Esophagus muscularis mucosa (tissue), 4 donors: Measurements from ENCODE around the gene CD300LG. TPM values are rescaled to one million over a fixed set of nuclear protein-coding genes. Genes with fewer than 3 reads are reported as not detected.

ENCODE experiments used
- DNase-seq: peaks from one replicate; pipeline ENCODE4 v3.0.0-alpha.2; 2017; ENCODE audit errors: extremely low spot score
- H3K27ac ChIP-seq, 4 donors: fragments of 200-600 bp; sonication (generic); replicated peaks in 1 of 4; 1 replicate in 3 of 4; 2 replicates in 1 of 4; pipeline ENCODE4 v1.5.1; 2016 to 2019; ENCODE audit warnings: mild to moderate bottlenecking in 1 of 4
- H3K27me3 ChIP-seq, 4 donors: fragments of 200-600 bp; sonication (generic); one replicate each; pipeline versions ENCODE4 v1.5.1 to v1.6.0; 2016 to 2019
- H3K36me3 ChIP-seq, 4 donors: fragments of 200-600 bp; sonication (generic); one replicate each; pipeline ENCODE4 v1.5.1; 2016 to 2019
- H3K4me1 ChIP-seq, 4 donors: fragments of 200-600 bp; sonication (generic); one replicate each; pipeline ENCODE4 v1.5.1; 2016 to 2019
- H3K4me3 ChIP-seq, 4 donors: fragments of 200-600 bp; sonication (generic); 1 replicate in 2 of 4; 2 replicates in 2 of 4; pipeline ENCODE4 v1.5.1; 2016 to 2019; ENCODE audit warnings: mild to moderate bottlenecking in 4 of 4, moderate library complexity in 1 of 4
- H3K9me3 ChIP-seq, 4 donors: fragments of 200-600 bp; sonication (generic); 1 replicate in 3 of 4; 2 replicates in 1 of 4; pipeline ENCODE4 v1.5.1; 2016 to 2019
- CTCF ChIP-seq, 3 experiments: fragments of 200-600 bp in 2 of 3; fragments of 450-650 bp in 1 of 3; sonication (generic) in 2 of 3; IDR thresholded peaks; one replicate each; pipeline ENCODE4 v1.5.1; 2017 to 2019; ENCODE audit warnings: antibody characterized with exemption in 3 of 3, mild to moderate bottlenecking in 2 of 3, moderate library complexity in 1 of 3
- EP300 ChIP-seq: sonication (generic); formaldehyde crosslinking; IDR thresholded peaks from one replicate; pipeline ENCODE4 v1.6.1; 2017; ENCODE audit warnings: antibody characterized with exemption
- POLR2A ChIP-seq: fragments of 450-650 bp; IDR thresholded peaks from one replicate; pipeline ENCODE4 v1.6.1; 2017; ENCODE audit warnings: antibody characterized with exemption, moderate library complexity, mild to moderate bottlenecking, low read depth
- POLR2AphosphoS5 ChIP-seq, 2 donors: sonication (generic); formaldehyde crosslinking; IDR thresholded peaks; one replicate each; pipeline ENCODE4 v1.6.1; 2017; ENCODE audit warnings: antibody characterized with exemption in 2 of 2
- WGBS: methylation state at CpG from one replicate; pipeline ENCODE4 v1.1.5; 2018; 5-methylcytosine and 5-hydroxymethylcytosine counted together
- intact Hi-C: fragments of 100-400 bp; cut with DNase I; formaldehyde crosslinking; loops from one replicate; pipeline ENCODE4 v1.15.1; 2023
- total RNA-seq, 4 donors: library from RNA; depleted of rRNA; stranded (reverse); fragments of >200 nt; gene quantifications; one replicate each; pipeline versions ENCODE4 v1.1.0 to v1.2.1, GENCODE V29; 2016

Gene CD300LG
- total RNA-seq, 4 donors from 2014 or later: 0.83 to 12.0 (median 7.3) TPM

GRCh38 chr17:43831633-43832032 lies 15.3 kb upstream of the CD300LG start:
- intact Hi-C loops: loop anchor here (5.0 kb wide), 1 partner anchor 49 kb away; the partner anchor contains the start of gene CFAP97D1
- peaks cover 0 to 48% (median 34%) of the 10 kb centered on the region in 4 donors for H3K36me3 ChIP-seq
- WGBS: 84% methylated on average over 8 of the region's 8 CpGs

GRCh38 chr17:43832168-43832975 lies 14.6 kb upstream of the CD300LG start:
- H3K4me1 ChIP-seq: peaks cover 20 to 28% (median 24%) of the 10 kb centered on the region in 4 donors

More at GRCh38 chr17:43831633-43832032, 15.3 kb upstream of the CD300LG start:
- TF ChIP-seq EP300 (no peak), POLR2AphosphoS5 (IDR thresholded peaks at IDR 0.05) (no peak), POLR2A (no peak), CTCF (IDR thresholded peaks at IDR 0.05) (no peak)
- DNase-seq: no peak
- Histone ChIP-seq H3K4me1 (peaks cover 20 to 28% (median 24%) of the 10 kb centered on the region in 4 donors), H3K4me3 (no peak overlapping the region), H3K27ac (no peak overlapping the region), H3K9me3 (no peaks in the 10 kb centered on the region), H3K27me3 (no peaks in the 10 kb centered on the region)

DNA sequence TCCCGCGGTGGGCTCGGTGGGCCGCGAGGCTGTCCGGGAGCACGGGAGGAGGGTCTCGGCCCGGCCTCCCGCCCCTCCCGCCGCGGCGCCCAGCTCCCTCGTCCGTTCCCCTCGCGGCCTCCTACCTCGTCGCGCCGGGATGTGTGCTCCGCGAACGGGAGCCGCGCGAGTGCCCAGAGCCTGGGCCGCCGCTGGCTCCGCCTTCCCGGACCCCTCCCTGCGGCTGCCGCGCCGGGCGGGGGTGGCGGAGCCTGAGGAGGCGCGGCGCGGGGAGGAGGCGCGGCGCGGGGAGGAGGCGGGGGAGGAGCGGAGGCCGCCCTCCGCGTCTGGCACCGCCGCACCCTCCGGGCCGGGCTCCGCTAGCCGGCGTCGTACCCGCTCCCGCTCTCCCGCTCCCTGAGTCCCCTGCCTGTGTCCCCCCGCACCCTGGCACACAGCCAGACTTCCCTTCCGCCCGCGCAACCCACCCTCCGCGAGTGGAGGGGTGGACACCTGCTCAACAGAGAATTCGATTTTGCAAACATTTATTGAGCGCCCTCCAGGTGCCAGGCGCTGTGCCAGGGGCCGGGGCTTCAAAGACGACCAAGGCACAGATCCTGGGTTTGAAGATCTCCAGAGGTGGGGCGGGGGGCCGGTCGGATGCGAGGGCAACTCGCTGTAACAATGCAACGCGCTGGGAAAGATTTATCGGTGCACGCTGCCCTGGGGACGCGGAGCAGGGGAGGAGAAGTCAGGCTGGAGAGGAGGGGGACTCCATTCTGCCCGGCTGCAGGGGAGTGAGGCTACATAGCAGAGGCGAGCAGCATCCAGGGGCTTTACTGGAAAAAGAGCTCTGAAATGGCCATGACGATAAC lies 13.8 kb upstream of the CD300LG start, which contains the start of gene MPP3:
MPP3 (minus strand) TSS at position 171 of the 854 bp plus-strand sequence. CDS start 1,240 bp downstream, outside the sequence.
- intact Hi-C loops: loop anchor here (5.0 kb wide), 1 partner anchor 51 kb away; the partner anchor contains the start of gene CFAP97D1

More at GRCh38 chr17:43832168-43832975, 14.6 kb upstream of the CD300LG start:
- Histone ChIP-seq H3K27ac (peak overlapping the region; percentile 73 to 81 (median 78)), H3K9me3 (no peaks in the 10 kb centered on the region), H3K4me3 (peak overlapping the region; percentile 74 to 96 (median 90)), H3K27me3 (no peaks in the 10 kb centered on the region), H3K36me3 (peaks cover 0 to 42% (median 29%) of the 10 kb centered on the region in 4 donors)
- intact Hi-C loops: loop anchor here (5.0 kb wide), 1 partner anchor 50 kb away; the partner anchor contains the start of gene CFAP97D1
- 50% methylated on average over 5 of the region's 51 CpGs for WGBS
- TF ChIP-seq POLR2A (no peak), POLR2AphosphoS5 (IDR thresholded peaks at IDR 0.05) (no peak), CTCF (IDR thresholded peaks at IDR 0.05) (no peak), EP300 (no peak)
- DNase-seq: no peak

More for the DNA sequence above, 13.8 kb upstream of the CD300LG start, which contains the start of gene MPP3:
- Histone ChIP-seq H3K27ac (peak within 1 kb of the TSS; percentile 73 to 81 (median 78)), H3K4me3 (peak within 1 kb of the TSS; percentile 74 to 96 (median 90)), H3K27me3 (no peaks in the 10 kb centered on the region), H3K36me3 (peaks cover 0 to 34% (median 22%) of the 10 kb centered on the region in 4 donors), H3K4me1 (peaks cover 20 to 28% (median 24%) of the 10 kb centered on the region in 4 donors), H3K9me3 (no peaks in the 10 kb centered on the region)
- DNase-seq: no peak
- 10% methylated on average over 10 of the region's 87 CpGs for WGBS
- TF ChIP-seq EP300: no peak
- TF ChIP-seq CTCF (IDR thresholded peaks at IDR 0.05): no peak
- no peak for TF ChIP-seq POLR2A
- peak; percentile 31 to 78 for TF ChIP-seq POLR2AphosphoS5 (IDR thresholded peaks at IDR 0.05)
